HG02571 (cell line): ENCODE data around the gene GABRA6.
A peak's percentile ranks its signal among the peaks of the same experiment; 100 is the strongest.
"Not testable (repeated sequence)": the region's sequence is repeated elsewhere in the genome, so short reads cannot be mapped to it uniquely, and the experiment has no call there.

ENCODE experiments used
- ATAC-seq: cut with Tn5 transposase; IDR thresholded peaks from one replicate; pipeline ENCODE4 v1.9.1; 2021; ENCODE audit warnings: mild to moderate bottlenecking, moderate library complexity; ENCODE audit not compliant: unreplicated experiment

Gene GABRA6

GRCh38 chr5:161685461-161685860 lies at the start of gene GABRA6:
GABRA6 (plus strand) TSS chr5:161685721; CDS start chr5:161685990, 269 bp downstream.
- ATAC-seq, result no peak

GRCh38 chr5:161637591-161637990 lies 47.9 kb upstream of the GABRA6 start:
- no peak for ATAC-seq

GRCh38 chr5:161641444-161641843 lies 44.1 kb upstream of the GABRA6 start:
- no peak for ATAC-seq

- no peak for ATAC-seq
These were observed 40.3 kb upstream of the GABRA6 start for GRCh38 chr5:161645264-161645663.

- ATAC-seq, result not testable (repeated sequence)
These were observed 33.6 kb upstream of the GABRA6 start for GRCh38 chr5:161651926-161652325.

- ATAC-seq, result no peak
These were observed 24.7 kb upstream of the GABRA6 start for GRCh38 chr5:161660806-161661205.

GRCh38 chr5:161663431-161663830 lies 22.1 kb upstream of the GABRA6 start:
- ATAC-seq, result no peak

- peak; percentile 65 for ATAC-seq
These were observed 9.4 kb upstream of the GABRA6 start for GRCh38 chr5:161676103-161676502.

GRCh38 chr5:161686149-161686548 lies 628 bp downstream of the GABRA6 start:
- ATAC-seq, result no peak

GRCh38 chr5:161686881-161687280 lies 1.4 kb downstream of the GABRA6 start:
- no peak for ATAC-seq

GRCh38 chr5:161687316-161687715 lies 1.8 kb downstream of the GABRA6 start:
- ATAC-seq, result no peak

- no peak for ATAC-seq
These were observed 6.4 kb downstream of the GABRA6 start for GRCh38 chr5:161691911-161692310.

GRCh38 chr5:161697001-161697400 lies 11.5 kb downstream of the GABRA6 start:
- ATAC-seq, result no peak

GRCh38 chr5:161700065-161700464 lies 14.5 kb downstream of the GABRA6 start:
- no peak for ATAC-seq

- ATAC-seq, result no peak
These were observed 18.0 kb downstream of the GABRA6 start for GRCh38 chr5:161703528-161703927.

GRCh38 chr5:161707382-161707781 lies 21.9 kb downstream of the GABRA6 start:
- no peak for ATAC-seq

GRCh38 chr5:161709239-161709638 lies 23.7 kb downstream of the GABRA6 start:
- ATAC-seq, result no peak

GRCh38 chr5:161713042-161713441 lies 27.5 kb downstream of the GABRA6 start:
- ATAC-seq, result no peak

- no peak for ATAC-seq
These were observed 33.6 kb downstream of the GABRA6 start for GRCh38 chr5:161719157-161719556.

- no peak for ATAC-seq
These were observed 34.9 kb downstream of the GABRA6 start for GRCh38 chr5:161720460-161720859.

GRCh38 chr5:161734741-161735140 lies 49.2 kb downstream of the GABRA6 start:
- no peak for ATAC-seq

- ATAC-seq, result no peak
These were observed 54.9 kb downstream of the GABRA6 start for GRCh38 chr5:161740433-161740832.

GRCh38 chr5:161744276-161744675 lies 58.8 kb downstream of the GABRA6 start:
- no peak for ATAC-seq

GRCh38 chr5:161745392-161745791 lies 59.9 kb downstream of the GABRA6 start:
- no peak for ATAC-seq
